Breast epithelium (tissue), 3 donors: Measurements from ENCODE around the gene RAB3GAP1.

ENCODE experiments used
- CTCF ChIP-seq, 3 donors: fragments of 450-650 bp; IDR thresholded peaks; one replicate each; pipeline ENCODE4 v1.5.1; 2016 to 2017; ENCODE audit warnings: antibody characterized with exemption in 3 of 3, mild to moderate bottlenecking in 3 of 3, moderate library complexity in 3 of 3
- POLR2A ChIP-seq: fragments of 450-650 bp; IDR thresholded peaks from one replicate; pipeline ENCODE4 v1.6.1; 2016; ENCODE audit warnings: antibody characterized with exemption, mild to moderate bottlenecking, moderate library complexity
- POLR2AphosphoS5 ChIP-seq, 3 donors: sonication (generic); formaldehyde crosslinking; IDR thresholded peaks; one replicate each; pipeline ENCODE4 v1.6.1; 2017; ENCODE audit warnings: antibody characterized with exemption in 3 of 3

GRCh38 chr2:135063210-135063609 is 11.1 kb downstream of the RAB3GAP1 start:
- no peak for TF ChIP-seq POLR2A
- no peak for TF ChIP-seq CTCF (IDR thresholded peaks at IDR 0.05)
- no peak for TF ChIP-seq POLR2AphosphoS5 (IDR thresholded peaks at IDR 0.05)
